WI38 (cell line): ENCODE data around the gene KRT33A.

Experiments used
- H3K4me3 ChIP-seq: 2 replicates; pipeline ENCODE4 v1.5.1; 2011; ENCODE audit warnings: low read depth, mild to moderate bottlenecking, control low read depth, low read length
- TF ChIP-seq, protein P1 (sequence below): IDR thresholded peaks from 2 replicates; pipeline ENCODE4 v1.5.1; 2012; ENCODE audit warnings: low read depth, mild to moderate bottlenecking, control low read depth, low read length

The KRT33A gene

DNA sequence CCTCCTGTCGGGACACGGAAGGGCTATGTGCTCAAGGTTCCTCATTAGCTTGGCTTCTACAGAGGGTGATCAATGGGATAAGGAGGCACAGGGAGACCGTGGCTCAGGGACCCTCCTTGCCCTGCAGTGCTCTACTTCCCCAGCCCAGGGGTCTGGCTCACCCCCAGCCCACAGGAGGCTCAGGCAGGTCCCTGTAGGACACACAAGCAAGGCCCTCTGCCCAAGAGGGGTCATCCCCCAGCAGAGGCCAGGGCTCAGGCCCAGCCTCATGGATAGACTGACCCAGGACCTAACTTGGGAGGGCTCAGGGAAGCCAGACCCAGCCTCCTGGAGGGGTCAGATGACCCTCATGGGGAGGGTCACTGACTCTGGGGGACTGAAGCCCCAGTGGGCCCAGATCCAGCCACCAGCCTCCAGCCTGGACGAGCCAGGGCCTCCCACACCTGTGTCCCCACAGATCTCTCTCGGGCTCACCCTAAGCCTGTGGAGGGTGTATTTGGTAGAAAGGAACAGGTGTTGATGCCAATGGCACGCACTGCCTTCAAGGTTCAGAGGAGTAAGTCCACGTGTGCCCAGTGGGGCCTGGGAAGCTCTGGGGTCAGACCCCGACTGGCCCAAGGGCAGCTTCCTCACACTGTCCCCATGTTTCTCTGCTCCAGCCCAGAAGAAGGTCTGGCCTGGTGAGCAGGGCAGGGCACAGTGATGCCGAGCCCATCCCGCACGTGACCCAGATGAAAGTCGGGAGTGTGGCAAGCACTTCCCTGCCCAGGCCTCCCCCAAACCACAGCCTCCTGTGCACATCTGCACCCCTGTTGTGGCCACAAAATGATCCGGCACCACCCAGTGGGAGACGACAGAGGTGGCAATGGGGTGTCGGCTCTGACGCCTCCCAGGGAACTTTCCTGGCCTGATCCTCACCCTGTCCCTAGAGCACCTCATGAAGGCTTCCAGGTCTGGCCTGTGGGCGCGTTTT, 24.2 kb downstream of the KRT33A start:
- no peak overlapping the region for H3K4me3 ChIP-seq
- TF ChIP-seq, protein P1, sequence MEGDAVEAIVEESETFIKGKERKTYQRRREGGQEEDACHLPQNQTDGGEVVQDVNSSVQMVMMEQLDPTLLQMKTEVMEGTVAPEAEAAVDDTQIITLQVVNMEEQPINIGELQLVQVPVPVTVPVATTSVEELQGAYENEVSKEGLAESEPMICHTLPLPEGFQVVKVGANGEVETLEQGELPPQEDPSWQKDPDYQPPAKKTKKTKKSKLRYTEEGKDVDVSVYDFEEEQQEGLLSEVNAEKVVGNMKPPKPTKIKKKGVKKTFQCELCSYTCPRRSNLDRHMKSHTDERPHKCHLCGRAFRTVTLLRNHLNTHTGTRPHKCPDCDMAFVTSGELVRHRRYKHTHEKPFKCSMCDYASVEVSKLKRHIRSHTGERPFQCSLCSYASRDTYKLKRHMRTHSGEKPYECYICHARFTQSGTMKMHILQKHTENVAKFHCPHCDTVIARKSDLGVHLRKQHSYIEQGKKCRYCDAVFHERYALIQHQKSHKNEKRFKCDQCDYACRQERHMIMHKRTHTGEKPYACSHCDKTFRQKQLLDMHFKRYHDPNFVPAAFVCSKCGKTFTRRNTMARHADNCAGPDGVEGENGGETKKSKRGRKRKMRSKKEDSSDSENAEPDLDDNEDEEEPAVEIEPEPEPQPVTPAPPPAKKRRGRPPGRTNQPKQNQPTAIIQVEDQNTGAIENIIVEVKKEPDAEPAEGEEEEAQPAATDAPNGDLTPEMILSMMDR, result no peak

DNA sequence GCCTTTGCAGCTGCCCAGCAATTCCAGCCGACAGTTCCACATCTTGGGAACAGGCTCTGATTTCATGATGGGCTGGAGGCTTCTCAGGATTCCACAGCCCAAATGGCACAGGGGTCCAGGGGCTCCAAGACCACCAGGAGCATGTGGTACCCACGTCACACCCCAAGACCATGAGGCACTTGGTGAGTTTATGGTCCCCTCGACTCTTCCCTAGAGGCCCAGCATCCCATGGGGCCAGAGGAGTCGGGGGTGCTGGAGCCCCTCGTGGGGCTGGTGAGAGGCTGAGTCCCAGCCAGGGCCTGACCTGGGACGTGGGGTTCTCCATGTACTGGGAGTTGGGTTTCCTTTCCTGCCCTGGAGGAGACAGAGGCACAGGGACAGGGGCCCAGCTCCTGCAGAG, 25.0 kb downstream of the KRT33A start:
- H3K4me3 ChIP-seq, result no peak overlapping the region
- TF ChIP-seq, protein P1, result no peak

DNA sequence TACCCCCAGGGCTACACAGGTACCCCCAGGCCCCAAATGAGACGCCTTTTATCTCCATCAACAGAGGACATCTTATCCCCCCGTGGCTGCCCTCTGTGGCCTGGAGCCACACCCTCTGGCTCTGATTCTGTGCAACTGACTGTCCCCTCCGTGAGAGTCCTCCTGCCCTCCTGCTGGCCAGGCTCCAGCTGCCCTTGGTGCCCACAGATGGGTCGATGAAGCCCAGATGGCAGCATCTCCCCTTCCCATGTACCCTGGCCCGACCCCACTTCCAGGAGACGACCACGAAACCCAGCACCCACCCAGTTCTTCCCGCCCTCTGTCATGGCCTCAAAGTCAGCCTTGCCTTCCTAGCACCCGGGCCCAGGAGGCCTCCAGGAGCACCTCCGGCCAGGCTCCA, 25.5 kb downstream of the KRT33A start:
- H3K4me3 ChIP-seq, result no peak overlapping the region
- TF ChIP-seq, protein P1, result no peak

DNA sequence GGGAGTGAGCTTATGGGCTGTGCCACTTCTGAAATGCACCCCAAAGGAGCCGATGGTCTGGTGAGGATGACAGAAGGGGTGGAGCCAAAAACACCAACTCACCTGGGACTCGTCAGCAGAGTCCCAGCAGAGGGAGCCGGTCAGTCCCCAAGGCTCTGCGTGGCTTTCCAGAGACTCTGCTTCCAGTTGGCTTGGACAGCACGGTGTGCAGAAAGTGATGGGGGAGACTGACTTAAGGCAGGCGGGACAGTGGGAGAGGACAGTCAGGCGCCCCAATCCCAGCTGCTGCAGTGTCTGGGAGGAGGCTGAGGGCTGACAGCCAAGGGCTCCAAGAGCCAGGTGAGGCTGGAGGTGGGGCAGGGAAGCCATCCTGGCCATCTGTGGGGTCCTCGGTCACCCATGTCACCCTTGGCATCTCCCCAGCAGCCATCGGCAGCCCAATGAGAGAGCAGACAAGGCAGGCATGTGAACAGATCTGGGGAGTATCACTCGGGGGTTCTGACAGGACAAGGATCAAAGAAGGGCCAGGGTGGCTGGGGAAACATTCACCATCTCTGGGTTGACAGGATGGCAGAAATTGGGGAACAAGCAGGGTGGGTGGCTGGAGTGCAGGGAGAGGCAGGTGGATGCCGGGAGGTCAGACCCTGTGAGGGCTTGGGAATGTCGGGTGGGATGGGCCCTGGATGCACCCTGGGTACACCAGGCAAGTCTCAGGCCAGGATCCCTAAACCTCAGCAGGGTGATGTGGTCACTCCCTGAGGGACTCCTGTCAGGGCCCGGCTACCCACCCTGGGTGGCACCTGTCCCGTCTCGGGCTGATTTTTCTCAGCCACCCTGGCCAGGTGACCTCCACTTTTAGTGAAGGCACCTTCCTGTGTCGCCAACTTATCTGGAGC, 26.2 kb downstream of the KRT33A start:
- TF ChIP-seq, protein P1, result no peak
- H3K4me3 ChIP-seq, result no peak overlapping the region

DNA sequence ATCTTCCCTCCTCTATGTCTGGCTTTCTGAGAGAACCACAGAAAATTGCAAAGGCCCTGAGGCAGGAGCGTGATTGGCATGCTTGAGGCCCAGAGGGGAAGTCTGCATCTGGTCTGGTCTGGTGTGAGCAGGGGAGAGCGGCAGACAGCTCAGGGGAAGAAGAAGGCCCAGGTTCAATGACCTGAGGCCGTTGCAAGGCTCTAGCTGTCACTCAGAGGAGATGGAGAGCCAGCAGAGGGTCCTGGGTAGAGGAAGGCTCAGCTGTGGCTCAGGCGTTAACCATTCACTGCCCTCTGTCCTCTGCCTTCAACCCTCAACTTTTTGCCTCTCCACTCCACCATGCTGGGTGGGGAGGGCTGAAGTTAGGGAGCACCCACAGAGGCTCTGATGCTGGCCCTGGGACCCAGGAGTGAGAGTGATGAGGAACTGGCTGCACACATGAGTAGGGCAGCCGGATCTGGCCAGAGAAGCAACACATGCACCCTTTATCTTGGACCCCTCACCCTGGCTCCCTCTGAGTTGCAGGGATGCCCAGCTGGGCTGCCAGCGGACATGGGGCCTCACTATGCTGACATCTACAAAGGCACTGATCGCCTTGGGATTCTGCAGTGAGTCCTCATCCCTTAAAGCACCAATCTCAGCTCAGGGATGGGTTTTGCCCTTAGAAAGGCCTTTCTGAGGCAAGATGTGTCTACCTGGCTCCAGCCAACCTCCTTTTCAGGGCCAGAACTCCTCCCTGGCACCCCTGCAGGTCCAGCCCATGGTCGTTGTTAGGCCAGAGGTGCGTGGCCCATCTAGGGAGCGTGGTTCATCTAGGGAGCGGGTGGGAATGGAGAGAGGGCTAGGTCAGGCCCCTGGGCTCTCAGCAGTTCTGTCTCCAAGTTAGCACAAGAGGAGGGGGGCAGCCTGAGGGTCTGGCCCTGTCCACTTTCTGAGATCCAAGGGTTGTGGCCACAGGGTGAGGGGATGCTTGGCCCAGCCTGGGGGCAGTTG, 27.4 kb downstream of the KRT33A start:
- H3K4me3 ChIP-seq, result no peak overlapping the region
- TF ChIP-seq, protein P1, result no peak

DNA sequence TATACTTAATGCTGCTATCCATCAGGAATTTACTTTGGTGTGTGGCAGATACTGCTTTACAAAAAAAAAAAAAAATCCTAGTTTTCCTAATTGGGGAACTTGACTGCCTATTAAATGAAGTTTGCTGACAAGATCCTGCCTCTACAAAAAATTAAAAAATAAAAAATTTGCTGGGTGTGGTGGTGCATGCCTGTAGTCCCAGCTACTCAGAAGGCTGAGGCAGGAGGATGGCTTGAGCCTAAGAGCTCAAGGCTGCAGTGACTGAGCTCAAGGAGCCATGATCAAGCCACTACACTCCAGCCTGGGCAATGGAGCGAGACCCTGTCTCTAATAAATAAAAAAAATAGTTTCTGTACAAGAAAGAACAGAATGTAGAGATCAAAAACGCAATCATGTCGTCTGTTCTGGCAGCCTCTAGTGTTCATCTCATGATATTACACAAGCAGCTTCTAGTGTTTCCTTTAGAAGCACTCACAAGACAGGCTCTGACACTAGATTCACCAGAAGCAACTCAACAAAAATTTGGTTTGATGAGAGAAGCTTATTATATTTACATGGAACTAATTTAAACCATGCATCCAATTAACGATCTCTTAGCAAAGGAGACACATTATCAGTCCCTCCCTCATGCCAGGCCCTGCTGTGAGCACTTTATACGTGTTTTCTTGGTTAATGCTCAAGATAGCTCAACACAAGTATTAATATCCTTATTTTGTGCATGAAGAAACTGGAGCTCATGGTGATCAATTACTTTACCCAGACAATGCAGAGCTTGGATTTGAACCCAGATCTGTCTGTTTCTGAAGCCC, 28.3 kb downstream of the KRT33A start:
- H3K4me3 ChIP-seq, result no peak overlapping the region
- TF ChIP-seq, protein P1, result peak; percentile 89
